MM.1S (cell line): ENCODE data around the gene S100A3.

ENCODE experiments used
- CTCF ChIP-seq: fragments of 300-600 bp; sonication (generic); IDR thresholded peaks from 2 replicates; pipeline ENCODE4 v1.5.1; 2016; ENCODE audit warnings: antibody characterized with exemption, low read length, mixed read lengths
- EZH2phosphoT487 ChIP-seq: fragments of 300-600 bp; sonication (generic); IDR thresholded peaks from 2 replicates; pipeline ENCODE4 v1.6.1; 2018; ENCODE audit warnings: antibody characterized with exemption, low read length

- TF ChIP-seq CTCF (no peak), EZH2phosphoT487 (no peak)
Measured at GRCh38 chr1:153586347-153586746, 37.3 kb upstream of the S100A3 start.
